HepG2 (cell line): ENCODE measurements around the gene MUTYH. TPM values are rescaled to one million over a fixed set of nuclear protein-coding genes. Genes with fewer than 3 reads are reported as not detected.

Experiments
- DBP ChIP-seq: sonication (generic); formaldehyde crosslinking; IDR thresholded peaks from 2 replicates; pipeline ENCODE4 v1.4.0; 2020; ENCODE audit warnings: missing genetic modification reagents; ENCODE audit errors: not compliant biosample characterization
- FOXA1 ChIP-seq, 2 experiments: fragments of 450-650 bp in 1 of 2; sonication (generic) in 1 of 2; formaldehyde crosslinking in 1 of 2; IDR thresholded peaks; 2 replicates each; pipeline versions ENCODE4 v1.4.0 to v1.6.1; 2016 to 2020; ENCODE audit warnings: missing genetic modification reagents in 1 of 2
- FOXP1 ChIP-seq, 2 experiments: fragments of 450-650 bp in 1 of 2; IDR thresholded peaks; 2 replicates each; pipeline ENCODE4 v1.6.1; 2017 to 2018; ENCODE audit warnings: antibody characterized with exemption in 1 of 2
- KDM4B ChIP-seq: sonication (generic); formaldehyde crosslinking; IDR thresholded peaks from 2 replicates; pipeline ENCODE4 v1.4.0; 2020; ENCODE audit warnings: missing genetic modification reagents
- KLF13 ChIP-seq: sonication (generic); formaldehyde crosslinking; IDR thresholded peaks from 2 replicates; pipeline ENCODE4 v1.4.0; 2020; ENCODE audit warnings: mild to moderate bottlenecking, missing genetic modification reagents
- KLF15 ChIP-seq: sonication (generic); formaldehyde crosslinking; IDR thresholded peaks from 2 replicates; pipeline ENCODE4 v1.8.1; 2023; ENCODE audit warnings: borderline replicate concordance, mild to moderate bottlenecking, inconsistent platforms, missing genetic modification reagents, mixed read lengths
- MIER3 ChIP-seq: IDR thresholded peaks from 2 replicates; pipeline ENCODE4 v1.6.1; 2016; ENCODE audit warnings: missing compliant biosample characterization, borderline replicate concordance
- PPARG ChIP-seq: conservative IDR thresholded peaks from 2 replicates; pipeline ENCODE4 v1.6.1; 2016; ENCODE audit warnings: missing biosample characterization, missing genetic modification reagents
- RAD21 ChIP-seq: fragments of 450-650 bp; formaldehyde crosslinking; IDR thresholded peaks from 2 replicates; pipeline ENCODE4 v1.5.0; 2020; ENCODE audit warnings: mild to moderate bottlenecking
- RFX1 ChIP-seq: fragments of 450-650 bp; IDR thresholded peaks from 2 replicates; pipeline ENCODE4 v1.6.1; 2017
- TBX2 ChIP-seq: sonication (generic); formaldehyde crosslinking; IDR thresholded peaks from 2 replicates; pipeline ENCODE4 v1.5.0; 2020; ENCODE audit warnings: missing genetic modification reagents, mild to moderate bottlenecking, borderline replicate concordance
- THAP8 ChIP-seq: sonication (generic); formaldehyde crosslinking; IDR thresholded peaks from 2 replicates; pipeline ENCODE4 v1.5.1; 2020; ENCODE audit warnings: missing genetic modification reagents, mild to moderate bottlenecking, borderline replicate concordance
- ZBTB20 ChIP-seq: sonication (generic); formaldehyde crosslinking; IDR thresholded peaks from 2 replicates; pipeline ENCODE4 v1.8.1; 2023; ENCODE audit warnings: missing genetic modification reagents, low read depth, mild to moderate bottlenecking, borderline replicate concordance
- ZNF432 ChIP-seq: sonication (generic); formaldehyde crosslinking; IDR thresholded peaks from 2 replicates; pipeline ENCODE4 v1.5.0; 2020; ENCODE audit warnings: missing genetic modification reagents, mild to moderate bottlenecking, borderline replicate concordance
- ZNF616 ChIP-seq: sonication (generic); formaldehyde crosslinking; IDR thresholded peaks from 2 replicates; pipeline ENCODE4 v1.5.0; 2020; ENCODE audit warnings: low read depth, mild to moderate bottlenecking, missing genetic modification reagents
- ZNF749 ChIP-seq: sonication (generic); formaldehyde crosslinking; IDR thresholded peaks from 2 replicates; pipeline ENCODE4 v1.8.0; 2022; ENCODE audit warnings: mild to moderate bottlenecking, missing genetic modification reagents, moderate library complexity, borderline replicate concordance
- ZNF775 ChIP-seq: sonication (generic); formaldehyde crosslinking; IDR thresholded peaks from 2 replicates; pipeline ENCODE4 v1.4.0; 2020; ENCODE audit warnings: missing genetic modification reagents, mild to moderate bottlenecking, moderate library complexity, borderline replicate concordance
- ZSCAN22 ChIP-seq: sonication (generic); formaldehyde crosslinking; IDR thresholded peaks from 2 replicates; pipeline ENCODE4 v1.4.0; 2020; ENCODE audit warnings: mild to moderate bottlenecking, missing genetic modification reagents
- polyA plus RNA-seq, 8 experiments: library from polyadenylated mRNA; depleted of rRNA in 3 of 8; stranded (reverse) in 7 of 8; unstranded in 1 of 8; fragments of >200 nt; fragmentation: Illumina TruSeq in 4 of 8; extraction: Trizol in 4 of 8; gene quantifications; 2 replicates each; pipeline versions ENCODE4 v1.2.1 to v1.2.3, GENCODE V29; 2011 to 2016; ENCODE audit warnings: low read depth in 4 of 8, missing spikeins in 1 of 8, mixed read lengths in 1 of 8; ENCODE audit not compliant: insufficient read depth in 1 of 8
- total RNA-seq, 5 experiments: library from RNA; depleted of rRNA; stranded (reverse); fragments of >200 nt; fragmentation: Illumina TruSeq; extraction: Trizol; gene quantifications; 2 replicates each; pipeline ENCODE4 v1.2.3, GENCODE V29; 2016; ENCODE audit warnings: low read depth in 1 of 5
- TF ChIP-seq, protein P1 (sequence below): IDR thresholded peaks from 2 replicates; pipeline ENCODE4 v1.6.1; 2016; ENCODE audit warnings: low read depth, missing genetic modification reagents, missing compliant biosample characterization
- TF ChIP-seq, protein P2 (sequence below): sonication (generic); formaldehyde crosslinking; IDR thresholded peaks from 2 replicates; pipeline ENCODE4 v1.4.0; 2020; ENCODE audit warnings: missing genetic modification reagents, mild to moderate bottlenecking, borderline replicate concordance

Gene MUTYH
- total and polyA plus RNA-seq, 2 of the 13 experiments (the other 11 are each of a cell fraction or from before 2014, with no cell fraction given): 16.3 to 17.1 TPM

- TF ChIP-seq, protein P1, sequence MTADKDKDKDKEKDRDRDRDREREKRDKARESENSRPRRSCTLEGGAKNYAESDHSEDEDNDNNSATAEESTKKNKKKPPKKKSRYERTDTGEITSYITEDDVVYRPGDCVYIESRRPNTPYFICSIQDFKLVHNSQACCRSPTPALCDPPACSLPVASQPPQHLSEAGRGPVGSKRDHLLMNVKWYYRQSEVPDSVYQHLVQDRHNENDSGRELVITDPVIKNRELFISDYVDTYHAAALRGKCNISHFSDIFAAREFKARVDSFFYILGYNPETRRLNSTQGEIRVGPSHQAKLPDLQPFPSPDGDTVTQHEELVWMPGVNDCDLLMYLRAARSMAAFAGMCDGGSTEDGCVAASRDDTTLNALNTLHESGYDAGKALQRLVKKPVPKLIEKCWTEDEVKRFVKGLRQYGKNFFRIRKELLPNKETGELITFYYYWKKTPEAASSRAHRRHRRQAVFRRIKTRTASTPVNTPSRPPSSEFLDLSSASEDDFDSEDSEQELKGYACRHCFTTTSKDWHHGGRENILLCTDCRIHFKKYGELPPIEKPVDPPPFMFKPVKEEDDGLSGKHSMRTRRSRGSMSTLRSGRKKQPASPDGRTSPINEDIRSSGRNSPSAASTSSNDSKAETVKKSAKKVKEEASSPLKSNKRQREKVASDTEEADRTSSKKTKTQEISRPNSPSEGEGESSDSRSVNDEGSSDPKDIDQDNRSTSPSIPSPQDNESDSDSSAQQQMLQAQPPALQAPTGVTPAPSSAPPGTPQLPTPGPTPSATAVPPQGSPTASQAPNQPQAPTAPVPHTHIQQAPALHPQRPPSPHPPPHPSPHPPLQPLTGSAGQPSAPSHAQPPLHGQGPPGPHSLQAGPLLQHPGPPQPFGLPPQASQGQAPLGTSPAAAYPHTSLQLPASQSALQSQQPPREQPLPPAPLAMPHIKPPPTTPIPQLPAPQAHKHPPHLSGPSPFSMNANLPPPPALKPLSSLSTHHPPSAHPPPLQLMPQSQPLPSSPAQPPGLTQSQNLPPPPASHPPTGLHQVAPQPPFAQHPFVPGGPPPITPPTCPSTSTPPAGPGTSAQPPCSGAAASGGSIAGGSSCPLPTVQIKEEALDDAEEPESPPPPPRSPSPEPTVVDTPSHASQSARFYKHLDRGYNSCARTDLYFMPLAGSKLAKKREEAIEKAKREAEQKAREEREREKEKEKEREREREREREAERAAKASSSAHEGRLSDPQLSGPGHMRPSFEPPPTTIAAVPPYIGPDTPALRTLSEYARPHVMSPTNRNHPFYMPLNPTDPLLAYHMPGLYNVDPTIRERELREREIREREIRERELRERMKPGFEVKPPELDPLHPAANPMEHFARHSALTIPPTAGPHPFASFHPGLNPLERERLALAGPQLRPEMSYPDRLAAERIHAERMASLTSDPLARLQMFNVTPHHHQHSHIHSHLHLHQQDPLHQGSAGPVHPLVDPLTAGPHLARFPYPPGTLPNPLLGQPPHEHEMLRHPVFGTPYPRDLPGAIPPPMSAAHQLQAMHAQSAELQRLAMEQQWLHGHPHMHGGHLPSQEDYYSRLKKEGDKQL (CRISPR knock-in tag): no peak
- TF ChIP-seq TBX2 (CRISPR knock-in tag): no peak
- no peak for TF ChIP-seq RFX1
- no peak for TF ChIP-seq KLF13
- TF ChIP-seq ZNF432 (CRISPR knock-in tag): no peak
- no peak for TF ChIP-seq ZSCAN22 (CRISPR knock-in tag)
- TF ChIP-seq RAD21: no peak
- TF ChIP-seq FOXA1 (IDR thresholded peaks at IDR 0.05): no peak
- TF ChIP-seq FOXA1 (CRISPR knock-in tag; IDR thresholded peaks at IDR 0.05): no peak
- no peak for TF ChIP-seq DBP (CRISPR knock-in tag)
- no peak for TF ChIP-seq FOXP1 (IDR thresholded peaks at IDR 0.05)
- no peak for TF ChIP-seq FOXP1 (CRISPR knock-in tag; IDR thresholded peaks at IDR 0.05)
- TF ChIP-seq KLF15 (CRISPR knock-in tag): no peak
- no peak for TF ChIP-seq ZNF749 (CRISPR knock-in tag)
- TF ChIP-seq, protein P2, sequence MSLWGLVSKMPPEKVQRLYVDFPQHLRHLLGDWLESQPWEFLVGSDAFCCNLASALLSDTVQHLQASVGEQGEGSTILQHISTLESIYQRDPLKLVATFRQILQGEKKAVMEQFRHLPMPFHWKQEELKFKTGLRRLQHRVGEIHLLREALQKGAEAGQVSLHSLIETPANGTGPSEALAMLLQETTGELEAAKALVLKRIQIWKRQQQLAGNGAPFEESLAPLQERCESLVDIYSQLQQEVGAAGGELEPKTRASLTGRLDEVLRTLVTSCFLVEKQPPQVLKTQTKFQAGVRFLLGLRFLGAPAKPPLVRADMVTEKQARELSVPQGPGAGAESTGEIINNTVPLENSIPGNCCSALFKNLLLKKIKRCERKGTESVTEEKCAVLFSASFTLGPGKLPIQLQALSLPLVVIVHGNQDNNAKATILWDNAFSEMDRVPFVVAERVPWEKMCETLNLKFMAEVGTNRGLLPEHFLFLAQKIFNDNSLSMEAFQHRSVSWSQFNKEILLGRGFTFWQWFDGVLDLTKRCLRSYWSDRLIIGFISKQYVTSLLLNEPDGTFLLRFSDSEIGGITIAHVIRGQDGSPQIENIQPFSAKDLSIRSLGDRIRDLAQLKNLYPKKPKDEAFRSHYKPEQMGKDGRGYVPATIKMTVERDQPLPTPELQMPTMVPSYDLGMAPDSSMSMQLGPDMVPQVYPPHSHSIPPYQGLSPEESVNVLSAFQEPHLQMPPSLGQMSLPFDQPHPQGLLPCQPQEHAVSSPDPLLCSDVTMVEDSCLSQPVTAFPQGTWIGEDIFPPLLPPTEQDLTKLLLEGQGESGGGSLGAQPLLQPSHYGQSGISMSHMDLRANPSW (CRISPR knock-in tag): 0 out of 2 replicates have a peak, but pooled peaks have one; percentile 12
- no peak; the same call in 1 of the 2 replicates for TF ChIP-seq KDM4B (CRISPR knock-in tag)
- no peak for TF ChIP-seq PPARG (CRISPR knock-in tag)
- no peak for TF ChIP-seq ZNF775 (CRISPR knock-in tag)
- TF ChIP-seq ZBTB20 (CRISPR knock-in tag): no peak
- no peak for TF ChIP-seq MIER3 (CRISPR knock-in tag)
- TF ChIP-seq THAP8 (CRISPR knock-in tag): no peak
- no peak for TF ChIP-seq ZNF616 (CRISPR knock-in tag)
Observed at GRCh38 chr1:45304311-45305081, 35.7 kb downstream of the MUTYH start (continued).
